ENCODE measurements around the gene HOXC10. TPM values are rescaled to one million over a fixed set of nuclear protein-coding genes. Genes with fewer than 3 reads are reported as not detected.
A peak's percentile ranks its signal among the peaks of the same experiment; 100 is the strongest.

The HOXC10 gene
- total RNA-seq, 4 donors from 2014 or later = 23.9 to 48.3 (median 40.3) TPM

DNA sequence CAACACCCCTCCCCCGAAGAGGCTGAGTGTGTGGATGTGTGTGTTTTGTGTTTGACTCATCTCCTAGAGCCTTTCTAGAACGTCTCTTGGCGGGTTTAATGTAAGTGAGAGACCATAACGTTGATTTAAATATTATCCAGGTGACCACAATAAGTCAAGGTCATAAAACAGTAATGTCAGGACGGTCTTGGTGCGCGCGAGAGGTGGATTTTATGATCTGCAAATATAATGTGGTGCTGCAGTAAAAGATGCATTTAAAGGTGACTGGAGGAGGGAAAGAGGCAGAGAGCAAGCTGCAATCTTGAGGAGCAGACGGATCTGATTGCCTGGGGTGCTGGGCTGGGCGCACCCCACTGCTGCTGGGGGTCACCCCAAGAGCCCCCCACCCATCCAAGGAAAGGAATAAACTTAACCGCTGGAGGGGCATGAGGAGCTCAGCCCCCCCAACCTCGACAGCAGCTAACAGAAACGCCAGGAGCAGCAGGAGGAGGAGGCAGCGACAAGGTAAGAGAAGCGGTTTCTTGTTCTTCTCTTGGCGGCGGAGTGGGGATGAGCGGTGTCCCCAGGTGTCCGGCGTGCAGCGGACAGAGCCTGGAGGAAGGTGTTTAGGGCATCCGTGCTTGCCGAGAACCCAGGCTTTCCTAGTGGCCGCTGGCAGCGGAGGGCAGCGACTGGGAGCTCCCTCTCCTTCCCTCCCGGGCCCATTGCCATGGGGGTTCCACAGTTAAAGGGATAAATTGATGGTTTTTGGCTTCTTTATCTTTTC is 5.5 kb downstream of the HOXC10 start:
- TF ChIP-seq, protein P1, sequence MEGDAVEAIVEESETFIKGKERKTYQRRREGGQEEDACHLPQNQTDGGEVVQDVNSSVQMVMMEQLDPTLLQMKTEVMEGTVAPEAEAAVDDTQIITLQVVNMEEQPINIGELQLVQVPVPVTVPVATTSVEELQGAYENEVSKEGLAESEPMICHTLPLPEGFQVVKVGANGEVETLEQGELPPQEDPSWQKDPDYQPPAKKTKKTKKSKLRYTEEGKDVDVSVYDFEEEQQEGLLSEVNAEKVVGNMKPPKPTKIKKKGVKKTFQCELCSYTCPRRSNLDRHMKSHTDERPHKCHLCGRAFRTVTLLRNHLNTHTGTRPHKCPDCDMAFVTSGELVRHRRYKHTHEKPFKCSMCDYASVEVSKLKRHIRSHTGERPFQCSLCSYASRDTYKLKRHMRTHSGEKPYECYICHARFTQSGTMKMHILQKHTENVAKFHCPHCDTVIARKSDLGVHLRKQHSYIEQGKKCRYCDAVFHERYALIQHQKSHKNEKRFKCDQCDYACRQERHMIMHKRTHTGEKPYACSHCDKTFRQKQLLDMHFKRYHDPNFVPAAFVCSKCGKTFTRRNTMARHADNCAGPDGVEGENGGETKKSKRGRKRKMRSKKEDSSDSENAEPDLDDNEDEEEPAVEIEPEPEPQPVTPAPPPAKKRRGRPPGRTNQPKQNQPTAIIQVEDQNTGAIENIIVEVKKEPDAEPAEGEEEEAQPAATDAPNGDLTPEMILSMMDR (IDR thresholded peaks at IDR 0.05 in 4 of 5, conservative IDR thresholded peaks at IDR 0.05 in 1 of 5) = no peak
- TF ChIP-seq POLR2A (IDR thresholded peaks at IDR 0.05) = no peak

DNA sequence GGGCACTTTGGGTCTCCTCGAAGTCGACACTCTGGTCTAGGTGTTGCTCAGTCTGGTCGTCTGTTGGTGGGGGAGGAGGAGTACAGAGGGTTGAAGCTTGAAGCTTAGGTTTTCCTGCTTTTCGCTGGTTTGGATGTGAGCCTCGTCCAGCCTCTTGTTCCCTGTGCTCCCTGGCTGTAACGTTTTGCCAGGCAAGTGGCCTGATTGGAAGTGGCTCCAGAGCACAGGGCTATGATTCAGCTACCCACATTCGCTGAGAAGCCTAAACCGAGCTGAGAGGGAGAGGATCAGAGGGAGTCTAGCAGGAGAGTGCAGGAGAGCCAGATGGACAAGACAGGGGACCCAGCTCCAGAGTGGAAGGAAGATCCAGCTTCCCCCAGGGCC is 6.1 kb downstream of the HOXC10 start:
- Histone ChIP-seq H3K9me3 (no peaks in the 10 kb centered on the region), H3K36me3 (no peaks in the 10 kb centered on the region), H3K27ac (peak overlapping the region; percentile 94 to 100 (median 98)), H3K4me3 (peak overlapping the region; percentile 43 to 56 (median 47)), H3K27me3 (no peaks in the 10 kb centered on the region), H3K4me1 (peaks cover 63% of the 10 kb centered on the region in 2 donors)
- TF ChIP-seq, protein P1 (IDR thresholded peaks at IDR 0.05 in 4 of 5, conservative IDR thresholded peaks at IDR 0.05 in 1 of 5) = peak in 1 of 5 experiments; percentile 6
- peak; percentile 76 to 82 for TF ChIP-seq POLR2A (IDR thresholded peaks at IDR 0.05)
- intact Hi-C loops (cut with DNase I; ENCODE audit: low total_unique reads) = loop anchor here (10.0 kb wide), 2 partner anchors 946 to 1734 kb away; partner anchors contain the start of genes CD63 and RDH5
- in situ Hi-C loops (cut with MboI; ENCODE audit: low sequenced_read_pairs in 4 of 4) = loop anchor here in 3 of 4 donors (25.0 kb wide), 3 partner anchors 221 to 1721 kb away; partner anchors contain the start of genes GPR84 (in 2 of the 3), BLOC1S1 (in 1 of the 3), ITGA7 (in 1 of the 3) and RDH5 (in 1 of the 3)
- peak; percentile 56 to 73 for ATAC-seq
- peak; percentile 85 for DNase-seq

More for the DNA sequence above, 5.5 kb downstream of the HOXC10 start:
- H3K27me3 ChIP-seq = no peaks in the 10 kb centered on the region
- no peak for DNase-seq
- peaks cover 63% of the 10 kb centered on the region in 2 donors for H3K4me1 ChIP-seq
- H3K36me3 ChIP-seq = no peaks in the 10 kb centered on the region
- H3K4me3 ChIP-seq = peak overlapping the region; percentile 43 to 56 (median 47)
- no peak for ATAC-seq
- peak overlapping the region; percentile 94 to 100 (median 98) for H3K27ac ChIP-seq
- in situ Hi-C loops (cut with MboI; ENCODE audit: low sequenced_read_pairs in 4 of 4) = loop anchor here in 3 of 4 donors (25.0 kb wide), 3 partner anchors 222 to 1722 kb away; partner anchors contain the start of genes GPR84 (in 2 of the 3), BLOC1S1 (in 1 of the 3), ITGA7 (in 1 of the 3) and RDH5 (in 1 of the 3)
- H3K9me3 ChIP-seq = no peaks in the 10 kb centered on the region
- intact Hi-C loops (cut with DNase I; ENCODE audit: low total_unique reads) = loop anchor here (10.0 kb wide), 2 partner anchors 946 to 1734 kb away; partner anchors contain the start of genes CD63 and RDH5

DNA sequence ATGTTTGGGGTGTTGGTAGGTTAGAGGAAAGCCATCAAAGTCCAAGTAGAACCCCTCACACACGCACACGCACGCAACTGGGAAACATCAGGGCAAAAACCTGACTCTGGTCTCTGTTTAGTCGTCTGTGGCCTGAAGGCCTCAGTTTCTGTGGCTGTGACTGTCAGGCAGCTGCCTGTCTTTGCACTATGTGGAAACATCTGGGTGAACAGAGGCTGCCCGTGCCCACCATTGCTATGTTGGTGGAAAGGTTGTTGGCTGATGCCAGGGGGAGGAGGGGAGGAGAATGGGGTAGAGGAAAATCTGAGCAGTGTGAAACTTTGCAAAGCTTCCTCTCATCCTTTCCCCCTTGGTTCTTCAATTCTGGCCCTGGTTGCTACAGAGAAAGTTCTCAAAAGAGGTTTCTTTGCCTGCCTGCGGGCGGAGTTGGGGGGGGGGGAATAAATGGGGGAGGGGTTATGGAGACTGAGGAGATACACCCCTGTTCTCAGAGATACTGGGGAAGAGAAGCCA is 7.5 kb downstream of the HOXC10 start:
- in situ Hi-C loops (cut with MboI; ENCODE audit: low sequenced_read_pairs in 4 of 4) = loop anchor here in 3 of 4 donors (25.0 kb wide), 3 partner anchors 220 to 1720 kb away; partner anchors contain the start of genes GPR84 (in 2 of the 3), BLOC1S1 (in 1 of the 3), ITGA7 (in 1 of the 3) and RDH5 (in 1 of the 3)
- Histone ChIP-seq H3K4me3 (peak overlapping the region in 1 of 4 donors; percentile 64), H3K27me3 (no peaks in the 10 kb centered on the region)

More for the DNA sequence above, 7.5 kb downstream of the HOXC10 start:
- no peaks in the 10 kb centered on the region for H3K9me3 ChIP-seq
- peaks cover 58% of the 10 kb centered on the region in 2 donors for H3K4me1 ChIP-seq
- TF ChIP-seq POLR2A (IDR thresholded peaks at IDR 0.05) = no peak
- TF ChIP-seq, protein P1 (IDR thresholded peaks at IDR 0.05 in 4 of 5, conservative IDR thresholded peaks at IDR 0.05 in 1 of 5) = no peak
- intact Hi-C loops (cut with DNase I; ENCODE audit: low total_unique reads) = loop anchor here (10.0 kb wide), 2 partner anchors 948 to 1732 kb away; partner anchors contain the start of genes CD63 and RDH5
- ATAC-seq (no peak), DNase-seq (no peak)
- peak overlapping the region; percentile 94 to 100 (median 98) for H3K27ac ChIP-seq
- no peaks in the 10 kb centered on the region for H3K36me3 ChIP-seq

Measured in gastrocnemius medialis (tissue), 4 donors.